D721Med (cell line): ENCODE results near the gene ALG8.

ENCODE experiments used
- DNase-seq: peaks from one replicate; pipeline ENCODE4 v3.0.0; 2011; ENCODE audit warnings: low spot score; ENCODE audit not compliant: insufficient read length
- FAIRE-seq: peaks from 2 replicates; lab custom pipeline; 2011; peaks lifted over from hg19 to GRCh38; lab: Jason Lieb, UNC
- TF ChIP-seq, protein P1 (sequence below): IDR thresholded peaks from 2 replicates; pipeline ENCODE4 v1.5.1; 2012; ENCODE audit warnings: mild to moderate bottlenecking, control low read depth; ENCODE audit not compliant: insufficient read depth; ENCODE audit errors: missing control alignments

The ALG8 gene

DNA sequence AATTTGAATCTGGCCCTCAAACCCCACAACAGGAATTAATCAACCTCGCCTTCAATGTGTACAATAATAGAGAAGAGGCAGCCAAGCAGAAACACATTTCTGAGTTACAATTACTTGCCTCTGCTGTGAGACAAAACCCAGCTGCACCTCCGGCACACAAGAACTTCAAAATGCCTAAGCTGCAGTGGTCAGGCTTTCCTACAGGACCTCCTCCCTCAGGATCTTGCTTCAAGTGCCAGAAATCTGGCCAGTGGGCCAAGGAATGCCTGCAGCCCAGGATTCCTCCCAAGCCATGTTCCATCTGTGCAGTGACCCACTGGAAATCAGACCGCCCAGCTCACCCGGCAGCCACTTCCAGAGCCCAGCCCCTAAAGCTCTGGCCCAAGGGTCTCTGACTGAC lies 56.4 kb downstream of the ALG8 start:
- TF ChIP-seq, protein P1, sequence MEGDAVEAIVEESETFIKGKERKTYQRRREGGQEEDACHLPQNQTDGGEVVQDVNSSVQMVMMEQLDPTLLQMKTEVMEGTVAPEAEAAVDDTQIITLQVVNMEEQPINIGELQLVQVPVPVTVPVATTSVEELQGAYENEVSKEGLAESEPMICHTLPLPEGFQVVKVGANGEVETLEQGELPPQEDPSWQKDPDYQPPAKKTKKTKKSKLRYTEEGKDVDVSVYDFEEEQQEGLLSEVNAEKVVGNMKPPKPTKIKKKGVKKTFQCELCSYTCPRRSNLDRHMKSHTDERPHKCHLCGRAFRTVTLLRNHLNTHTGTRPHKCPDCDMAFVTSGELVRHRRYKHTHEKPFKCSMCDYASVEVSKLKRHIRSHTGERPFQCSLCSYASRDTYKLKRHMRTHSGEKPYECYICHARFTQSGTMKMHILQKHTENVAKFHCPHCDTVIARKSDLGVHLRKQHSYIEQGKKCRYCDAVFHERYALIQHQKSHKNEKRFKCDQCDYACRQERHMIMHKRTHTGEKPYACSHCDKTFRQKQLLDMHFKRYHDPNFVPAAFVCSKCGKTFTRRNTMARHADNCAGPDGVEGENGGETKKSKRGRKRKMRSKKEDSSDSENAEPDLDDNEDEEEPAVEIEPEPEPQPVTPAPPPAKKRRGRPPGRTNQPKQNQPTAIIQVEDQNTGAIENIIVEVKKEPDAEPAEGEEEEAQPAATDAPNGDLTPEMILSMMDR: no peak
- FAIRE-seq (no peak), DNase-seq (no peak)

DNA sequence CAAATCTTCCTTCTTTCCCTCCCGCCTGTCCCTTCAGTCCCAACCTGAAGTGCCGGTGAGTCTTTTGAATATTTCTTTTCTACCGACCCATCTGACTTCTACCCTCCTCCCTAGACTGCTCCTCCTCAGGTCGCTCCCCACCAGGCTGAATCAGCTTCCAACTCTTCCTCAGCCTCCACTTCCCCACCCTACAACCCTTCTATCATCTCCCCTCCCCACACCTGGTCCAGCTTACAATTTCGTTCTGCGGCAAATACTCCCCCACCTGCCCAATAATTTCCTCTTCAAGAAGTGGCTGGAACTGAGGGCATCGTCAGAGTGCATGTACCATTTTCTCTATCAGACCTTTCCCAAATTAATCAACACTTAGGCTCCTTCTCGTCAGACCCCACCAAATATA lies 57.3 kb downstream of the ALG8 start:
- no peak for FAIRE-seq

GRCh38 chr11:78081583-78081982 lies 57.8 kb downstream of the ALG8 start:
- DNase-seq: no peak
- TF ChIP-seq, protein P1: no peak
- FAIRE-seq: no peak

More for the DNA sequence above, 57.3 kb downstream of the ALG8 start:
- TF ChIP-seq, protein P1: no peak
- DNase-seq: no peak

GRCh38 chr11:78080818-78081495 lies 58.5 kb downstream of the ALG8 start:
- DNase-seq: no peak
- TF ChIP-seq, protein P1: no peak
- FAIRE-seq: no peak

DNA sequence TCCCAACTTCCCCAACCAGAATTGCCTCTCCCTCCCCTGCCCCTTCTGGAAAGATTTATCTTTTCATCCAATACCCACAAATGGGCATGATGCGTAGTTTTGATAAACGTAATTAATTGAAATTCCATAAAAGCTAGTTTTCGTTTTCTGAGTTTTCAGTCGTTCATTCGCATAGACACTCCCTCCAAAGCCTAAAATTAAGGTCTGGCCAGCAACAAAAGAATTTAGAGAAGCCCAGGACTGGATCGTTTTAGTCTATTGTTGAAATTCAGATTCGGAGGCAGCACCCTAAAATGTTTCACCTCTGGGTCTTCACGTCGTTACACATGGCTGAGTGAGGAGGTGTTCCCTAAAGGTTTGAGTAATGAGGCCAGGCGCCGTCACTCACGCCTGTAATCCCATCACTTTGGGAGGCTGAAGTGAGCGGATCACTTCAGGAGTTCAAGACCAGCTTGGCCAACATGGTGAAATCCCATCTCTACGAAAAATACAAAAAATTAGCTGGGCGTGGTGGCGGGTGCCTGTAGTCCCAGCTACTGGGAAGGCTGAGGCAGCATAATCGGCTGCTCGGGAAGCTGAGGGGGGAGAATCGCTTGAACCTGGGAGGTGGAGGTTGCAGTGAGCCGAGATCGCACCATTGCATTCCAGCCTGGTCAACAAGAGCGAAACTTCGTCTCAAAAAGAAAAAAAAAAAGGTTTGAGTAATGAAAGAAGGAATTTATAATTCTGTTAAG lies 59.2 kb downstream of the ALG8 start:
- no peak for FAIRE-seq
- DNase-seq: no peak
- TF ChIP-seq, protein P1: no peak

- FAIRE-seq (no peak), DNase-seq (peak; percentile 59)
- TF ChIP-seq, protein P1: no peak
These were observed 60.0 kb downstream of the ALG8 start, which contains the start of gene NDUFC2 for GRCh38 chr11:78079232-78080083. TSS of gene NDUFC2 (minus strand) at chr11:78079862. CDS start at chr11:78079744, 118 bp downstream.
